ENCODE measurements around the gene PDZD8.

The PDZD8 gene

GRCh38 chr10:117277675-117278074 is 97.6 kb downstream of the PDZD8 start:
- DNase-seq, result no peak

- DNase-seq, result no peak
These were observed 100.1 kb downstream of the PDZD8 start for GRCh38 chr10:117275121-117275520.

- no peak for DNase-seq
These were observed 100.7 kb downstream of the PDZD8 start for GRCh38 chr10:117274509-117274908.

- no peak for DNase-seq
These were observed 101.3 kb downstream of the PDZD8 start for GRCh38 chr10:117273980-117274379.

GRCh38 chr10:117272195-117273076 is 102.8 kb downstream of the PDZD8 start:
- DNase-seq, result no peak

GRCh38 chr10:117271427-117271826 is 103.8 kb downstream of the PDZD8 start:
- DNase-seq, result no peak

- DNase-seq, result no peak
These were observed 106.3 kb downstream of the PDZD8 start for GRCh38 chr10:117268907-117269306.

GRCh38 chr10:117268258-117268657 is 107.0 kb downstream of the PDZD8 start:
- no peak for DNase-seq

- no peak for DNase-seq
These were observed 108.4 kb downstream of the PDZD8 start for GRCh38 chr10:117266812-117267211.

GRCh38 chr10:117266400-117266799 is 108.8 kb downstream of the PDZD8 start:
- DNase-seq, result no peak

GRCh38 chr10:117264782-117265181 is 110.5 kb downstream of the PDZD8 start:
- no peak for DNase-seq

- DNase-seq, result no peak
These were observed 112.3 kb downstream of the PDZD8 start for GRCh38 chr10:117262903-117263293.

GRCh38 chr10:117262291-117262902 is 112.8 kb downstream of the PDZD8 start:
- DNase-seq, result no peak

GRCh38 chr10:117261501-117261900 is 113.7 kb downstream of the PDZD8 start:
- DNase-seq, result no peak

GRCh38 chr10:117260084-117260483 is 115.2 kb downstream of the PDZD8 start:
- no peak for DNase-seq

GRCh38 chr10:117259279-117259678 is 116.0 kb downstream of the PDZD8 start:
- DNase-seq, result no peak

- no peak for DNase-seq
These were observed 117.5 kb downstream of the PDZD8 start for GRCh38 chr10:117257721-117258120.

- DNase-seq, result no peak
These were observed 118.3 kb downstream of the PDZD8 start for GRCh38 chr10:117256910-117257309.

- no peak for DNase-seq
These were observed 119.3 kb downstream of the PDZD8 start for GRCh38 chr10:117255835-117256460.

- no peak for DNase-seq
These were observed 120.2 kb downstream of the PDZD8 start for GRCh38 chr10:117254774-117255735.

GRCh38 chr10:117254338-117254737 is 120.9 kb downstream of the PDZD8 start:
- no peak for DNase-seq

GRCh38 chr10:117253908-117254307 is 121.3 kb downstream of the PDZD8 start:
- DNase-seq, result no peak

- no peak for DNase-seq
These were observed 124.8 kb downstream of the PDZD8 start for GRCh38 chr10:117250411-117250810.
